GM12874 (cell line): ENCODE data around the gene SLC43A3.

Experiments
- TF ChIP-seq, protein P1 (sequence below): IDR thresholded peaks from 2 replicates; pipeline ENCODE4 v1.5.1; 2011; ENCODE audit warnings: low read depth, mild to moderate bottlenecking, control low read depth, low read length, moderate library complexity; ENCODE audit not compliant: insufficient read depth

The SLC43A3 gene

DNA sequence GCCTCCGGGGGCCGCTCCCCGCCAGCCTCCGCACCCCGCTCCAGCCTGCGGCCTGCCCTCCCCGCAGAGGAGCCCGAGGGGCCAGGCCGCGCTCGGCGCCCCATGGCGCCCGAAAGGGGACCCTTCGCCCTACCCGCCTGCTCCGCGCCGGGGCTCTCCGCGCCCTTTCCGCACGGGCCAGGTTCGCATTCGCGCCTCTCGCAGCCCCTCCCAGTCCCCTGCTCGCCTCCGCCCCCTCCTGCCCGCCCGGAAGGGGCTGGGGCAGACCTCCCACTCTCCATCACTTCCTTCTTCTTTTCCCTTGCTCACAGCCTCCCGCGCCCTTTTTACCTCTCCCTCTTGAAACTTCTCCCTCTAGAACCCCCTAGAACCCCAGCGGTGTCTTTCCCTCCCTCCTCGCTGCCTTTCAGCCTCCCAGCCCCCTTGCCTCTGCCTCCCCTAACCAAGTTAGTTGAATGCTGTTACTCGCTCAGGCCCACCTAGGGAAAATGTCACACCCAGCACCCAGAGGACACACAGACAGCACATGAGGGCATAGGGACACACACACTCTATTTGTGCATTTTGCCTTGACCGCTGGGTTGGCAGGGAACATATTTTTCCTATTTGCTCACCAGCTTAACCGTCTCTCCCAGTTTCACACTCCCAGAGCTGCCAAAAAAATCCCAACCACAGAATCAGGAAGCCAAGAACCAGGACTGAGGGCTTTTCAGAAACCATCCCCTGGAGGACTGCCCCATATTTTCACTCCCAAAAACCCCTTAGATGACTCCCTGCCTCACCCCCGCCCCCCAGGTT is at the start of gene SLC43A3:
TSS of gene SLC43A3 (minus strand) at position 193 of the 798 bp plus-strand sequence. CDS start 949 bp downstream, outside the sequence.
- TF ChIP-seq, protein P1, sequence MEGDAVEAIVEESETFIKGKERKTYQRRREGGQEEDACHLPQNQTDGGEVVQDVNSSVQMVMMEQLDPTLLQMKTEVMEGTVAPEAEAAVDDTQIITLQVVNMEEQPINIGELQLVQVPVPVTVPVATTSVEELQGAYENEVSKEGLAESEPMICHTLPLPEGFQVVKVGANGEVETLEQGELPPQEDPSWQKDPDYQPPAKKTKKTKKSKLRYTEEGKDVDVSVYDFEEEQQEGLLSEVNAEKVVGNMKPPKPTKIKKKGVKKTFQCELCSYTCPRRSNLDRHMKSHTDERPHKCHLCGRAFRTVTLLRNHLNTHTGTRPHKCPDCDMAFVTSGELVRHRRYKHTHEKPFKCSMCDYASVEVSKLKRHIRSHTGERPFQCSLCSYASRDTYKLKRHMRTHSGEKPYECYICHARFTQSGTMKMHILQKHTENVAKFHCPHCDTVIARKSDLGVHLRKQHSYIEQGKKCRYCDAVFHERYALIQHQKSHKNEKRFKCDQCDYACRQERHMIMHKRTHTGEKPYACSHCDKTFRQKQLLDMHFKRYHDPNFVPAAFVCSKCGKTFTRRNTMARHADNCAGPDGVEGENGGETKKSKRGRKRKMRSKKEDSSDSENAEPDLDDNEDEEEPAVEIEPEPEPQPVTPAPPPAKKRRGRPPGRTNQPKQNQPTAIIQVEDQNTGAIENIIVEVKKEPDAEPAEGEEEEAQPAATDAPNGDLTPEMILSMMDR = no peak

DNA sequence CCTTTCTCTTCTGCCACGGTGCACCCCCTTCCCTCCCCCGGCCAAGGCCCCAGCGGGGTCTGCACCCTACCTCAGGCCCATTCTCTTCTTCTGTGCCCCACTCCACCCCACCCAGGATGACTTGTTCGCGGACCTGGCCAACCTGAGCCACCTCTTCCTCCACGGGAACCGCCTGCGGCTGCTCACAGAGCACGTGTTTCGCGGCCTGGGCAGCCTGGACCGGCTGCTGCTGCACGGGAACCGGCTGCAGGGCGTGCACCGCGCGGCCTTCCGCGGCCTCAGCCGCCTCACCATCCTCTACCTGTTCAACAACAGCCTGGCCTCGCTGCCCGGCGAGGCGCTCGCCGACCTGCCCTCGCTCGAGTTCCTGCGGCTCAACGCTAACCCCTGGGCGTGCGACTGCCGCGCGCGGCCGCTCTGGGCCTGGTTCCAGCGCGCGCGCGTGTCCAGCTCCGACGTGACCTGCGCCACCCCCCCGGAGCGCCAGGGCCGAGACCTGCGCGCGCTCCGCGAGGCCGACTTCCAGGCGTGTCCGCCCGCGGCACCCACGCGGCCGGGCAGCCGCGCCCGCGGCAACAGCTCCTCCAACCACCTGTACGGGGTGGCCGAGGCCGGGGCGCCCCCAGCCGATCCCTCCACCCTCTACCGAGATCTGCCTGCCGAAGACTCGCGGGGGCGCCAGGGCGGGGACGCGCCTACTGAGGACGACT is 49.3 kb upstream of the SLC43A3 start:
- TF ChIP-seq, protein P1 = no peak

DNA sequence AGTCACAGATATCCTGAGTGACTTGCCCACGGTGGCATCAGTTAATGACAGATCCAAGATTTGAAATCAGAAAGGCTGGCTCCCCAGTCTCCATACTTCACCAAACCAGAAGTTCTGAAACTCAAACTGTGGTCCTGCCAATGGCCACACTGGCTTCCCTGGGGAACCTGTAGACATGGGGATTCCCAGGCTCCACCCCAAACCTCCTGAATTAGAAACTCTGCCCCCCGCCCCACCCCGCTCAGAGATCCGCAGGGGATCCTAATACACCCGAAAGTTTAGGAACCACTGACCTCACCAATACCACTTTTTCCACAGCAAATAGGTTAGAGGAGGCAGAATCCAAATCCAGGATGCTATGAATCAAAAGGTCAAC is 48.7 kb upstream of the SLC43A3 start:
- TF ChIP-seq, protein P1 = no peak

DNA sequence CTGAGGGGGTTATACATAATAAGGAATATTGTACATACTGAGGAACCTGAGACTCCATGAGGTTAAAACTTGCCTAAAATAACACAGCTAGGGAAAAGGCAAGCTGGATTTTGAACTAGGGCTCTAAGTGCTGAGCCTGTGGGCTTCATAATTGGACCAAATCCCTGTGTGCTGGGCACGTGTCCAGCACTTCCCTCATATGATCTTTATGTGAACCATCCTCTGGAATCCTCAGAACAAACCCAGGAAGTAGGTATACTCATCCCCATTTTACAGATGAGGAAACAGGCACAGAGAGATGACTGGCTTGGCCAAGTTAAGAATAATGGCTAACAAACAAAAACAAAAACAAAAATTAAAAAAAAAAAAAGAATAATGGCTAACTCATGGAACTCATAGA is 48.3 kb upstream of the SLC43A3 start:
- TF ChIP-seq, protein P1 = no peak

DNA sequence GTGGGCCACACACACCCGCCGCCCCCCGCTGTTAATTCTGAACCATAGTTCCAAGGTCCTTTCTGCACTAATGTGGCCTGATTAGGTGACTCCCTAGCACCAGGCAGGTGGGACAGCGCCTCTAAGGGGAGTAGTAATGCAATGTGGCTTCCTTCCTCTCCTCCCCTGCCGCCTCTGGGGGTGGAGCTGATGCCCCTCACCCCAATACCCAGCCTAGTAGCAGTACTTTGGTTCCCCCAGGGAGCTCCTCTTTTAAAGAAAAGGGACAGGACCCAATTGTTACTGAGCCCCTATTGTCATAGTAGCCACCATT is 47.8 kb upstream of the SLC43A3 start:
- TF ChIP-seq, protein P1 = no peak

DNA sequence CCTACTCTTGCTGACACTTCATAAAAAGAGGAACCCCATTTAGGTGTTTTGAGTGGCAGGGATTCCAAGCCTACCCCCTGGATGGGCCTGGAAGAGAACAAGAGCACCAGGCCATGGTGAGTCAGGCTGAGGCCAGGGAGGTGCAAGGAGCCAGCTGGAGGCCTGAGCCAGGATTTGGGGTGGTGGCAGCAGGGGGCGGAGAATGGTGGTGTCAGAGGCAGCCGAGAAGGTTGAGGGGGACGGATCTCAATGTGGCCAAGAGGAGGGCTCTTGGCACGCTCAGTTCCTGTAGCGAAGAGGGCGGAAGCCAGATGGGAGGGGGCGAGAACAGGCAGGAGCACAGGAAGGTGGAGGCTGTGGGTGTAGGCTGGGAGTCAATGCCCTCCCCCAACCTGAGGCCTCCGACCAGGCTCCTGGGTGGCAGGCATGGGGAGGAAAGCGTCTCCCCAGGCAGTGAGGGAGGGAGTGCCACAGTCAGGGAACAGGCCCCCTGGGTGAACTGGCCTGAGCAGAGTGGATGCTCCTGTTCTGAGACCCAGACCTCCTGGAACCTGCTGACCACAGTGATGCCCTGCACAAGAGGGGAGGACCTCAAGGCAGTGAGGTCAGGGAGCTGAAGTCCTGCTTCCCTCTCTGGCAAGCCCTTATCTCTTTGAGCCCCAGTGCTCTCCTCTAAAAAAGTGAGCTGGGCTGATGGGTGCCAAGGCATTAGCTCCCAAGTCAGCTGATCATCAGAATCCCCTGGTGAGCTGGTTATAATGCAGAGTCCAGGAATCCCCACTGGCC is 47.3 kb upstream of the SLC43A3 start:
- TF ChIP-seq, protein P1 = no peak

DNA sequence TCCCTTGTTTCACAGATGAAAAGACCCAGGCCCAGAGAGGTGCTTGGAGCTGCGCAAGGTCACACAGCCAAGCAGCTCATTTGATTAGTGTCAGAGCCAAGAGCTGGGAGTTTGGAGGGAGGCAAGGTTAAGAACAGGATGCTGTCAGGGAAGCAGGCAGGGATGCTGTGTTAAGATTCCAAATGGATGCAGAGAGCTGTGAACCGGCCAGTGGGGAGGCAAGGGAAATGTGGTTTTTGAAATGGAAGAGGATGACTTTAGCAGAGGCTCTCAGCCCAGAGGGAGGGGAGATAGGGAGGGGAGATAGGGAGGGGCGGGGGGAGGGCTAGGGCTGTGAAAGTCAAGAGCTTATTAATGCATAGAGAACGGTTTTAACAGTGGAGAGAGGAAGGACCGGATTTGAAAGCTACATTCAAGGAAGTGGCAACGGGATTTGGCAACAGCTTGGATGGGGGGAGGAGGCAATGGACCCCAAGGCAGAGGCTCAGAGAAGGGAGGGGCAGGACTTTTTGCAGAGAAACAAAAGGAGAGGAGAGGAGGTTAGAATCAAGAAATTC is 46.4 kb upstream of the SLC43A3 start:
- TF ChIP-seq, protein P1 = no peak
